Measurements from ENCODE around the gene ZNF653. TPM values are rescaled to one million over a fixed set of nuclear protein-coding genes. Genes with fewer than 3 reads are reported as not detected.

ZNF653 gene
- total and polyA plus RNA-seq, 9 of the 15 experiments (the other 6 are each of a cell fraction or from before 2014, with no cell fraction given) = 1.6 to 8.0 (median 4.2) TPM; not detected in 2

DNA sequence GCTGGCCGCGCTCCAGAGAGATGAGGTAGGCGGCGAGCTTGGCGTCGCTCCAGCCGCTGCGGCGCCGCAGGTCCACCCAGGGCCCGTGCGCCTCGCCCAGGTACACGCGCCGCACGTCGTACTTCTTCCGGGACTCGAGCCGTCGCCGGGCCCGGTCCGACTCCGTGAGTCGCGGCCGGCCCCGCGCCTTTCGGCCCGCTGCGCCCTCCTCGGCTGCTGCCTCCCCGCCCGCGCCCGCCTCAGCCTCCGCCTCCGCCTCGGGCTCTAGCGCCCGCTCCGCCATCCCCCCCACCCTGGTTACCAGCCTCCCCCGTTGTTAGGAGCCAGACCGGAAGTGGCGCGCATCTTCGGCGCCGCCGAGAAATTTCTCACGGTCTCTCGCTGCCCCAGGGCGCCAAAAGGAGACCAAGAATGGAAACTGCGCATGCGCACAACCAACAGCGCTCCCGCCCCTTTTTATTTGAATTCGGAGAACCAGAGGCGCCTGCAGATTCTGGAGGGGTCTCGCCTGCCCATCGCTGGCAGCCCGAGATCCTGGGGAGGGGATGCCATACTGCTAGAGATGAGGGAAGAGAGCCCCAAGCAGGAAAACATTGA is at the start of gene ZNF653 (continued):
- TF ChIP-seq, protein P1, sequence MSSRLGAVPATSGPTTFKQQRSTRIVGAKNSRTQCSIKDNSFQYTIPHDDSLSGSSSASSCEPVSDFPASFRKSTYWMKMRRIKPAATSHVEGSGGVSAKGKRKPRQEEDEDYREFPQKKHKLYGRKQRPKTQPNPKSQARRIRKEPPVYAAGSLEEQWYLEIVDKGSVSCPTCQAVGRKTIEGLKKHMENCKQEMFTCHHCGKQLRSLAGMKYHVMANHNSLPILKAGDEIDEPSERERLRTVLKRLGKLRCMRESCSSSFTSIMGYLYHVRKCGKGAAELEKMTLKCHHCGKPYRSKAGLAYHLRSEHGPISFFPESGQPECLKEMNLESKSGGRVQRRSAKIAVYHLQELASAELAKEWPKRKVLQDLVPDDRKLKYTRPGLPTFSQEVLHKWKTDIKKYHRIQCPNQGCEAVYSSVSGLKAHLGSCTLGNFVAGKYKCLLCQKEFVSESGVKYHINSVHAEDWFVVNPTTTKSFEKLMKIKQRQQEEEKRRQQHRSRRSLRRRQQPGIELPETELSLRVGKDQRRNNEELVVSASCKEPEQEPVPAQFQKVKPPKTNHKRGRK (tag; IDR thresholded peaks at IDR 0.05) = no peak
- TF ChIP-seq ZC3H8 (IDR thresholded peaks at IDR 0.05) = no peak
- no peak for TF ChIP-seq ZSCAN29 (IDR thresholded peaks at IDR 0.05)
- no peak for TF ChIP-seq IRF2 (CRISPR knock-in tag; IDR thresholded peaks at IDR 0.05)
- no peak for TF ChIP-seq SMC3 (conservative IDR thresholded peaks at IDR 0.05; ENCODE audit: insufficient read depth, low read depth, low read length)
- peak; percentile 55 for TF ChIP-seq HNRNPLL (IDR thresholded peaks at IDR 0.05; ENCODE audit: low read depth, low read length, poor library complexity, severe bottlenecking)
- TF ChIP-seq, protein P2, sequence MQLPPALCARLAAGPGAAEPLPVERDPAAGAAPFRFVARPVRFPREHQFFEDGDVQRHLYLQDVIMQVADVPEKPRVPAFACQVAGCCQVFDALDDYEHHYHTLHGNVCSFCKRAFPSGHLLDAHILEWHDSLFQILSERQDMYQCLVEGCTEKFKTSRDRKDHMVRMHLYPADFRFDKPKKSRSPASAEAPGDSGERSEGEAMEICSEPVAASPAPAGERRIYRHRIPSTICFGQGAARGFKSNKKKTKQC (CRISPR knock-in tag; IDR thresholded peaks at IDR 0.05) = no peak; the same call in 1 of the 2 replicates
- peak; percentile 79 for TF ChIP-seq RBBP5 (IDR thresholded peaks at IDR 0.05; ENCODE audit: borderline replicate concordance, insufficient read depth, low read length, poor library complexity, severe bottlenecking)
- TF ChIP-seq CCNT2 (IDR thresholded peaks at IDR 0.05; ENCODE audit: borderline replicate concordance, extremely low read depth, insufficient read length, low read depth, low read length) = peak; percentile 84
- TF ChIP-seq LEF1 (IDR thresholded peaks at IDR 0.05) = no peak
- TF ChIP-seq ZNF384 (IDR thresholded peaks at IDR 0.05; ENCODE audit: low read depth, low read length) = no peak
- no peak for TF ChIP-seq SRSF7 (optimal IDR thresholded peaks at IDR 0.05; ENCODE audit: low read depth, low read length)
- TF ChIP-seq CCAR2 (IDR thresholded peaks at IDR 0.05; ENCODE audit: low read depth, low read length) = no peak
- no peak for TF ChIP-seq TRIM28 (IDR thresholded peaks at IDR 0.05)
- TF ChIP-seq, protein P3, sequence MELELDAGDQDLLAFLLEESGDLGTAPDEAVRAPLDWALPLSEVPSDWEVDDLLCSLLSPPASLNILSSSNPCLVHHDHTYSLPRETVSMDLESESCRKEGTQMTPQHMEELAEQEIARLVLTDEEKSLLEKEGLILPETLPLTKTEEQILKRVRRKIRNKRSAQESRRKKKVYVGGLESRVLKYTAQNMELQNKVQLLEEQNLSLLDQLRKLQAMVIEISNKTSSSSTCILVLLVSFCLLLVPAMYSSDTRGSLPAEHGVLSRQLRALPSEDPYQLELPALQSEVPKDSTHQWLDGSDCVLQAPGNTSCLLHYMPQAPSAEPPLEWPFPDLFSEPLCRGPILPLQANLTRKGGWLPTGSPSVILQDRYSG (tag; conservative IDR thresholded peaks at IDR 0.05; ENCODE audit: low read depth) = no peak
- no peak for TF ChIP-seq DMBX1 (CRISPR knock-in tag; IDR thresholded peaks at IDR 0.05; ENCODE audit: borderline replicate concordance)
- no peak for TF ChIP-seq MCM2 (IDR thresholded peaks at IDR 0.05; ENCODE audit: low read depth)
- no peak for TF ChIP-seq NFIX (CRISPR knock-in tag; IDR thresholded peaks at IDR 0.05; ENCODE audit: low read depth)
- TF ChIP-seq, protein P4, sequence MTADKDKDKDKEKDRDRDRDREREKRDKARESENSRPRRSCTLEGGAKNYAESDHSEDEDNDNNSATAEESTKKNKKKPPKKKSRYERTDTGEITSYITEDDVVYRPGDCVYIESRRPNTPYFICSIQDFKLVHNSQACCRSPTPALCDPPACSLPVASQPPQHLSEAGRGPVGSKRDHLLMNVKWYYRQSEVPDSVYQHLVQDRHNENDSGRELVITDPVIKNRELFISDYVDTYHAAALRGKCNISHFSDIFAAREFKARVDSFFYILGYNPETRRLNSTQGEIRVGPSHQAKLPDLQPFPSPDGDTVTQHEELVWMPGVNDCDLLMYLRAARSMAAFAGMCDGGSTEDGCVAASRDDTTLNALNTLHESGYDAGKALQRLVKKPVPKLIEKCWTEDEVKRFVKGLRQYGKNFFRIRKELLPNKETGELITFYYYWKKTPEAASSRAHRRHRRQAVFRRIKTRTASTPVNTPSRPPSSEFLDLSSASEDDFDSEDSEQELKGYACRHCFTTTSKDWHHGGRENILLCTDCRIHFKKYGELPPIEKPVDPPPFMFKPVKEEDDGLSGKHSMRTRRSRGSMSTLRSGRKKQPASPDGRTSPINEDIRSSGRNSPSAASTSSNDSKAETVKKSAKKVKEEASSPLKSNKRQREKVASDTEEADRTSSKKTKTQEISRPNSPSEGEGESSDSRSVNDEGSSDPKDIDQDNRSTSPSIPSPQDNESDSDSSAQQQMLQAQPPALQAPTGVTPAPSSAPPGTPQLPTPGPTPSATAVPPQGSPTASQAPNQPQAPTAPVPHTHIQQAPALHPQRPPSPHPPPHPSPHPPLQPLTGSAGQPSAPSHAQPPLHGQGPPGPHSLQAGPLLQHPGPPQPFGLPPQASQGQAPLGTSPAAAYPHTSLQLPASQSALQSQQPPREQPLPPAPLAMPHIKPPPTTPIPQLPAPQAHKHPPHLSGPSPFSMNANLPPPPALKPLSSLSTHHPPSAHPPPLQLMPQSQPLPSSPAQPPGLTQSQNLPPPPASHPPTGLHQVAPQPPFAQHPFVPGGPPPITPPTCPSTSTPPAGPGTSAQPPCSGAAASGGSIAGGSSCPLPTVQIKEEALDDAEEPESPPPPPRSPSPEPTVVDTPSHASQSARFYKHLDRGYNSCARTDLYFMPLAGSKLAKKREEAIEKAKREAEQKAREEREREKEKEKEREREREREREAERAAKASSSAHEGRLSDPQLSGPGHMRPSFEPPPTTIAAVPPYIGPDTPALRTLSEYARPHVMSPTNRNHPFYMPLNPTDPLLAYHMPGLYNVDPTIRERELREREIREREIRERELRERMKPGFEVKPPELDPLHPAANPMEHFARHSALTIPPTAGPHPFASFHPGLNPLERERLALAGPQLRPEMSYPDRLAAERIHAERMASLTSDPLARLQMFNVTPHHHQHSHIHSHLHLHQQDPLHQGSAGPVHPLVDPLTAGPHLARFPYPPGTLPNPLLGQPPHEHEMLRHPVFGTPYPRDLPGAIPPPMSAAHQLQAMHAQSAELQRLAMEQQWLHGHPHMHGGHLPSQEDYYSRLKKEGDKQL (CRISPR knock-in tag; IDR thresholded peaks at IDR 0.05; ENCODE audit: borderline replicate concordance) = no peak

All from K562 (cell line).